Stimulated activated naive B cell treated with anti-CD40 and anti-IgM and Interleukin-4, amounts not matched to agents 10 μg/mL and 1 μg/mL and 100 μg/mL, for 72 hours (primary cell): ENCODE data around the gene DNM3.
A peak's percentile ranks its signal among the peaks of the same experiment; 100 is the strongest.

Source experiments
- ATAC-seq, 2 donors: fragments of 150-1000 bp; cut with Tn5 transposase; replicated peaks; 2 replicates each; pipeline ENCODE4 v1.10.0; 2021; ENCODE audit warnings: moderate library complexity in 1 of 2
- DNase-seq: peaks from one replicate; pipeline ENCODE4 v3.0.0; 2021
- H3K27ac Mint-ChIP-seq: one replicate; pipeline ENCODE4 v1.8.0; 2022; ENCODE audit warnings: mild to moderate bottlenecking, mixed read lengths
- H3K27me3 Mint-ChIP-seq, 2 donors: one replicate each; pipeline ENCODE4 v1.8.0; 2022; ENCODE audit warnings: mixed read lengths in 2 of 2
- H3K36me3 Mint-ChIP-seq, 2 donors: one replicate each; pipeline ENCODE4 v1.8.0; 2022; ENCODE audit warnings: mixed read lengths in 2 of 2, mild to moderate bottlenecking in 1 of 2
- H3K4me1 Mint-ChIP-seq, 2 donors: one replicate each; pipeline ENCODE4 v1.8.0; 2022; ENCODE audit warnings: mixed read lengths in 2 of 2, mild to moderate bottlenecking in 1 of 2
- H3K4me3 Mint-ChIP-seq, 2 donors: one replicate each; pipeline ENCODE4 v1.8.0; 2022; ENCODE audit warnings: mild to moderate bottlenecking in 2 of 2, mixed read lengths in 2 of 2, moderate library complexity in 1 of 2
- H3K9me3 Mint-ChIP-seq, 2 donors: one replicate each; pipeline ENCODE4 v1.8.0; 2022; ENCODE audit warnings: mixed read lengths in 2 of 2, mild to moderate bottlenecking in 1 of 2

The DNM3 gene

DNA sequence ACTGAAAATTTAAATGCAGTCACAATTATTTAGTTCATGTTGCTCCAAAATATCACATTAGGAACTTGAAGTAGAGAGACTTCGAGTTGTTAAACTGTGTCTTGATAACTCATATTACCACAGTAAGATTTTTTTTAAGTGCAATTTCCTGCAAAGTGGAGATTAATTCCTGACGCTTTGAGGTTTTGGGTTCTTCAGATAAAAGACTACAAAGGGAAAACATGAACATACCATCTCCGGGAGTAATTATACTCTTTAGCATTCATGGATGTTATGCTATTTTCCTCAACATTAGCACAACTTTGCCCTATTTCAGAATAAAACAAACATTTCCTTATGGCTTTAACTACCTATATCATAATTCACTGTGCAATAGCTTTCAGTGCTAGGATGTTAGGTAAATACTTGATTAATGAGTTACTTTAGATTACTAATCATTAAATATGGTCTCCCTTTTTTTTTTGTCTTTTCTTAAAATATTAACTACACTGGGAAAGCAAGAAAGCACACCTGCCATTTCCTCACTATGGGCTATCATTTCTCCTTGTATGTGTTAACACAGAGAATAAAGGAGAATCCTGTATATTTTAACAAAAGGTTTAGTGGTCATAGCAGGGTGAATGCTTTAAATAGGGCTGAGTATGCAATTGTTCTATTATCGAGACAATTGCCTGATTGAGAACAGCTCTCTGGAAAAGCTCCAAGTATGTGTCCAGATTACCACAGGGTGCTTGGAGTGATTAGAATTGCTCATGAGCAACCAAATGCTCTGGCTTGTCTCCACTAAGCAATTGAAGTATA, 326.7 kb downstream of the DNM3 start:
- H3K36me3 Mint-ChIP-seq: no peaks in the 10 kb centered on the region
- ATAC-seq (no peak), DNase-seq (no peak)
- H3K27ac Mint-ChIP-seq: no peak overlapping the region
- peaks cover 4 to 8% of the 10 kb centered on the region in 2 donors for H3K4me1 Mint-ChIP-seq
- no peak overlapping the region for H3K4me3 Mint-ChIP-seq
- H3K27me3 Mint-ChIP-seq: no peaks in the 10 kb centered on the region
- H3K9me3 Mint-ChIP-seq: no peaks in the 10 kb centered on the region

DNA sequence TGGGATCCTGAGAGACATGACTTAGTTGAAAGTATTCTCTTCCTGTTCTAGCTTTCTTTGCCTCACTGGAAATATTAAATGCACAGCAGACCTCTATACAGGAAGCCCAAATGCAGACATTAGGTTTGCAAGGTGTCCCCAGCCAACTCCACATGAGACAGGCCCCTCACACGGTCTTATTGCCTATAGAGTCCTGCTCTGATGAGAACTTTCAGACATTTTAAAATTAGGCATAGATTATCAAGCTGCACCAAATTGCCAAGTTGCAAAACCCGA, 327.2 kb downstream of the DNM3 start:
- Mint-ChIP-seq H3K9me3 (no peaks in the 10 kb centered on the region), H3K27me3 (no peaks in the 10 kb centered on the region), H3K27ac (no peak overlapping the region), H3K4me3 (no peak overlapping the region), H3K4me1 (peaks cover 4 to 8% of the 10 kb centered on the region in 2 donors), H3K36me3 (no peaks in the 10 kb centered on the region)
- DNase-seq: no peak
- ATAC-seq: no peak

DNA sequence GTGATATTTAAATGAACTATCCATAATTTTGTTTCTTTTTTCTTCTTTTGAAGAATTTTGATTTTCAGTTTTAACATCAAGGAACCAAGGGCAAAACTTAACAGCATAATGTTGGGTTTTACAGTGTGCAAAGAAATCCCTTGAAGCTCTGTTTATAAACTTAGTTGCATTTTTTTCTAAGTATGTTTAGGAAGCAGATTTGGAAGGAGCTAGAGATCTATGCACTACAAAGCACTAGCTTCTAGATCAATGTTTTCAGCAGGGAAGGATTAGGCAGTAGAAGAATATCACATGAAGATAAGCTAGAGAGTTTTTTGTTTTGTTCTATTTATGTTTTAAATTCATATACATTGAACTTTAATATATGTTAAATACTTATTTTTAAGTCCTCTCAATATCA, 328.5 kb downstream of the DNM3 start:
- Mint-ChIP-seq H3K27ac (no peak overlapping the region), H3K9me3 (no peaks in the 10 kb centered on the region), H3K4me1 (peaks cover 2 to 8% of the 10 kb centered on the region in 2 donors), H3K36me3 (no peaks in the 10 kb centered on the region), H3K4me3 (no peak overlapping the region), H3K27me3 (no peaks in the 10 kb centered on the region)
- no peak for DNase-seq
- ATAC-seq: no peak

DNA sequence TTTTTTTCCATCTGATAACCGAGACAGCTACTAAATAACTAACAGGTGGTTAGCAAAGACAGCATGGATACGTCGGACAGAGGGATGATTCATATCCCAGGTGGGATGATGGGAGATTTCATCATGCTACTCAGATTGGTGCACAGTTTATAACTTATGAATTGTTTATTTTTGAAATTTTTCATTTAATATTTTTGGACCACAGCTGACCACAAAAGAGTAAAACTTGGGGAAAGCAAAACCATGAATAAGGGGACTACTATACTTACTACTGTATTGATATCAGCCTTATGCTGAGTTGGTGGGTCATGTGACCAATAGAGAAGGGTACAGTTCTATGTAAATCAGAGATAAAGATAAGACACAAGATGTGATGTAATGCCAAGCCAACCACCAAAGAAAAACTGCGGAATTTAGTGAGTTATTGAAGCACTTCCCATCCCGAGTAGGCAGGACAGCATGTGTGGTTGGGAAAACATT, 331.1 kb downstream of the DNM3 start:
- Mint-ChIP-seq H3K36me3 (no peaks in the 10 kb centered on the region), H3K27me3 (no peaks in the 10 kb centered on the region), H3K4me3 (no peak overlapping the region), H3K4me1 (no peaks in the 10 kb centered on the region), H3K9me3 (no peaks in the 10 kb centered on the region), H3K27ac (no peak overlapping the region)
- DNase-seq (no peak), ATAC-seq (no peak)

DNA sequence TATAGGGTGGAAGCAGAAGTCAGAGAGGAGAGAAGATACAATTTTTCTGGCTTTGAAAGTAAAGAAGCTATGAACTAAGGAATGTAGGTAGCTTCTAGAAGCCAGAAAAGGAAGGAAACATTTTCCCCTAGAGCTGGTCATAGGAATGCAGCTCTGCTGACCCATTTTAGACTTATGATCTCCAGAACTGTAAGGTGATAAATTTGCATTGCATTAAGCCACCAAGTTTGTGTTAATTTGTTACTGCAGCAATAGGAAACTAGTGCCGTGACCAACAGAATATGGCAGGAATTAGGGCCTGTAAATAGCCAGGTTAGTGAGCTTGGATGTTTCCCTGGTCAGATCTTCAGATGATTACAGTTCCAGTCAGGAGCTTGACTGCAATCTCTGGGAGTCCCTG, 334.9 kb downstream of the DNM3 start:
- Mint-ChIP-seq H3K36me3 (no peaks in the 10 kb centered on the region), H3K9me3 (no peaks in the 10 kb centered on the region), H3K4me1 (peaks cover 2 to 8% of the 10 kb centered on the region in 2 donors), H3K27me3 (no peaks in the 10 kb centered on the region), H3K4me3 (no peak overlapping the region), H3K27ac (no peak overlapping the region)
- no peak for ATAC-seq
- no peak for DNase-seq

DNA sequence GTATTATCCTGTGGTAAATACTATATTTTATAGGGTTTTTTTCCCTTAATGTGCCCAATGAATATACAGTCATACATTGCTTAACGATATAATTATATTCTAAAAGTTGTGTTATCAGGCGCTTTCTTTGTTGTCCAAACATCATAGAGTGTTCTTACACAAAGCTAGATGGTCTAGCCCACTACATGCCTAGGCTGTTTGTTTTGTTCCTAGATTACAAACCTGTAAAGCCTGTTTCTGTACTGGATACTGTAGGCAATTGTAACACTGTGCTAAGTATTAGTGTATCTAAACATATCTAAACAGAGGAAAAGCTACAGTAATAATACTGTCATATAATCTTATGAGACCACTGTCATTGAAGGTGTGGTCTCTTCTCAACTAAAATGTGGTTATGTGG, 336.6 kb downstream of the DNM3 start:
- H3K9me3 Mint-ChIP-seq: no peaks in the 10 kb centered on the region
- H3K36me3 Mint-ChIP-seq: no peaks in the 10 kb centered on the region
- no peak for DNase-seq
- H3K4me3 Mint-ChIP-seq: no peak overlapping the region
- no peak for ATAC-seq
- H3K27me3 Mint-ChIP-seq: no peaks in the 10 kb centered on the region
- H3K4me1 Mint-ChIP-seq: peaks cover 9 to 24% of the 10 kb centered on the region in 2 donors
- no peak overlapping the region for H3K27ac Mint-ChIP-seq

DNA sequence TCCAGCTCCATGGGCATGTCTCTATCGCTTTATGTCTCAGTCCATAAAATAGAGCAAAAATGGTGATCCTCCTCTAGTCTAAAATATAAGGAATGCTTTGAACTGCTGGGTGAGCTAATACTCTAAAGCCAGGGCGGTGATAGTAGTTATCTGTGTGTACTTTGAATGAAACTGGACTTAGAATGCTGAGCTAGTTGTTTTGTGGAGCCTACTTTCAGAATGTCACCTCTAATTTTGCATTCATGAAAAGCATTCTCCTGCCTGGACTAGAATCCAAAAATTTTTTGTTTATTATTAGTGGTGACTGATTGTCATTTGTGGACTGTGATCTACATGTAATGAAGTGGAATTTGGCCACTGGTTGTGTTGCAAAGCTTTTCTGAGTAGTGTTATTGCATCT, 337.6 kb downstream of the DNM3 start:
- Mint-ChIP-seq H3K36me3 (no peaks in the 10 kb centered on the region), H3K4me1 (peaks cover 11 to 28% of the 10 kb centered on the region in 2 donors), H3K9me3 (no peaks in the 10 kb centered on the region), H3K27me3 (no peaks in the 10 kb centered on the region), H3K27ac (no peak overlapping the region), H3K4me3 (no peak overlapping the region)
- DNase-seq: no peak
- no peak for ATAC-seq

DNA sequence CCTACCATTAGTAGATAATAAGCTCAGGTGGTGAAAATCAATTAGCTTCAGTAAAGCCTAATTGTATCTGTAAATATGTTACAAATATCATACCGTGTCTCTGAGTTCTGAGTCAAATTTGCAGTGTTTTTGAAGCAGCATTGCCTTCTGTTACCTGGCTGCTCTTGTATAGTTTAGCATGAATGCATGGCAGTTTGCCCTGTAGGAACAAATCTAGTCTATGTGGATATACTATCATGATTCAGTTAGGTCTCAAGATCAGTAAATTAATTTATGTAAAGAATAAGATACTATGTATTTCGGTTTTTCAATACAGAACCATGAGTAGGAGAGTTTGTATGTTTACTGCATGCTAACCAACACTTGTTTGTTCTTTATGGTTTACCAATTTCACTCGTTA, 338.6 kb downstream of the DNM3 start:
- H3K27me3 Mint-ChIP-seq: no peaks in the 10 kb centered on the region

DNA sequence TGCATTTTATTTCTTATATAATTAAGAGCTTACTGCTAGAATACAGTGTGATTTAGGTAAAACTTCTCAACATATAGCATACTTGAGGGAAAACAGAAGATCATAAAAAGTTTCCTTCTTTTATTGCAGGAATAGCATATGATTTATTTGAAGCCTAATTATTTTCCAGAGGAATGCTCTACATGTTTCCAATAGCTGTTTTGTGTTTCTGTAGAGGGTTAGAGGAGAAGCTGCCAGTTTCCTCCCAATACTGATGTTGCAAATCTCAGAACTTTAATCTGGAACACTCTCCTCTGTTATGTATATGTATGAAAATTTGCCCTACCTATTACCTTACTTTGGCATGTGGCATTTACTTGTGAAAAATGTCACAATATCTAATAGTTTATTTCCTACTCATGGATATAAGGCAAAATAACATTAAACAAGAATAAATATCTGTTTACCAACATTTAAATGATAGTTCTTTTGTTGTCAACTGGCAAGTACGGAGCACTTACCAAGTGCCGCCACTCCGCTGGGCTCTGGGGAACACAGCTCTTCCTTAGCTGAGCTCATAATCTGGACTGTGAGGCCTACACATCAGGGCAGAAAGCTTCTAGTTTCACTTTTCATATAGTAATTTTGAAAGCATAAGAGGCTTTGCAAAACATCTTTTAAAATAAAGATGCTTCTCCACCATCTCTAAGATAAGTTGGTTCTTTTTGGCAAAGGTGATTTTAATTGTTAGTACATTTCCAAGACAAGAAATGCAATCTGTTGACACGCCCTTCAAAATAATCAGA, 339.4 kb downstream of the DNM3 start:
- H3K36me3 Mint-ChIP-seq: no peaks in the 10 kb centered on the region
- H3K4me1 Mint-ChIP-seq: peaks cover 20 to 45% of the 10 kb centered on the region in 2 donors
- no peaks in the 10 kb centered on the region for H3K9me3 Mint-ChIP-seq
- ATAC-seq (peak; percentile 76 to 85), DNase-seq (peak; percentile 17)
- H3K27ac Mint-ChIP-seq: peak overlapping the region; percentile 91
- H3K27me3 Mint-ChIP-seq: no peaks in the 10 kb centered on the region
- peak overlapping the region; percentile 83 to 84 for H3K4me3 Mint-ChIP-seq

More for the DNA sequence above, 338.6 kb downstream of the DNM3 start:
- no peak for ATAC-seq
- H3K4me3 Mint-ChIP-seq: no peak overlapping the region
- H3K4me1 Mint-ChIP-seq: peaks cover 18 to 39% of the 10 kb centered on the region in 2 donors
- no peaks in the 10 kb centered on the region for H3K9me3 Mint-ChIP-seq
- H3K36me3 Mint-ChIP-seq: no peaks in the 10 kb centered on the region
- H3K27ac Mint-ChIP-seq: no peak overlapping the region
- no peak for DNase-seq

DNA sequence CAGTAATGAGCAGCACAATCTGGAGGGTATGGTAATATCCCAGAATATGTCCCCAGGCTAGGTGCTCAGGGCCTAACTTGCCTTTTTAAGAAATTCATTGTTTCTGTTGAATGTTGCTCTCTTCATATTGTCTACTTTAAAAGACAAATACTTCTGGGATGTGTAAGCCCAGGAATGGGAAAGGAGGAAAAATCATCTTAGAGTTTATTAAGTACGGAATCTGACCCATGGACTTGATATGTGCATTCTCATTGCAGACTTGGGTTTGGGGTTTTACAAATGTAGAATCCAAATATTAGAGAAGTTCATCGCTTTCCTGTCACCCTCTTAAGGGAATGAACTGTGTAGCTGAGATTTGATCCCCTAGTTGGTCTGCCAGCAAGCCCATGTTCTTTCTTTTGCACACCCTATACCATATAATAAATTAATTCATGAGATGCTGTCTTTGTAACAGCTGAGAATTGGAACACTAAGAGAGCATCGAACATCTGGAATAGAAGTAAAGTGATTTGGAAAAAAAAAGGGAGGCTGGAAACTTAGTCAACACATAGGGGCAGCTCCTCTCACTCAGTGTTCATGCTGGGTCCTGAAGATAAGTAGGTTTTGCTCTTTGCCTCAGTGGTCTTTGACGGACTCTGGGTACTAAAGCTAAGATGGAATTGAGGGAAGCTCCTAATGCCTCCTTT, 343.4 kb downstream of the DNM3 start:
- Mint-ChIP-seq H3K36me3 (no peaks in the 10 kb centered on the region), H3K27ac (peak overlapping the region; percentile 42), H3K4me1 (peaks cover 38 to 84% of the 10 kb centered on the region in 2 donors), H3K4me3 (peak overlapping the region in 1 of 2 donors; percentile 29), H3K27me3 (no peaks in the 10 kb centered on the region), H3K9me3 (no peaks in the 10 kb centered on the region)
- DNase-seq (no peak), ATAC-seq (no peak)

DNA sequence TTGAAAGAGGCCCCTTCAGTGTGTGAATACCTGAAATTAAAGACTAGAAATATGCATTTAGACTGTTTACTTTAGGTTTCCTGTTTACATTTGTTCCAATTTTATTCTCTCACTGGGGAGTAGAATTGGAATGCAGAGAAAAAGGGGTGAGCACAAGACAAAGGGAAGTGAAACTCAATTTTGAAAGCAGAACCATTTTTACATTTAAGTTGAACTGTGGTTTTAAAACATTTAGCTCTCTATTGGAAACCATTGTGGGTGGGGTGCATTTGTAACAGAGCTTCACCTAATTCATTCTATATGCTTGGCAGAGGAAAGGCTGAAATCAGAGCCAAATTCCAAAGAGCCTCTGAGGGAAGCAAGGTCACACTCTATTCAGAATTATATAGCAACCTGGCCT, 343.9 kb downstream of the DNM3 start:
- Mint-ChIP-seq H3K4me1 (peaks cover 40 to 86% of the 10 kb centered on the region in 2 donors), H3K4me3 (peak overlapping the region in 1 of 2 donors; percentile 29), H3K27me3 (no peaks in the 10 kb centered on the region), H3K36me3 (no peaks in the 10 kb centered on the region), H3K9me3 (no peaks in the 10 kb centered on the region), H3K27ac (peak overlapping the region; percentile 42)
- ATAC-seq (peak; percentile 45 to 61), DNase-seq (no peak)

DNA sequence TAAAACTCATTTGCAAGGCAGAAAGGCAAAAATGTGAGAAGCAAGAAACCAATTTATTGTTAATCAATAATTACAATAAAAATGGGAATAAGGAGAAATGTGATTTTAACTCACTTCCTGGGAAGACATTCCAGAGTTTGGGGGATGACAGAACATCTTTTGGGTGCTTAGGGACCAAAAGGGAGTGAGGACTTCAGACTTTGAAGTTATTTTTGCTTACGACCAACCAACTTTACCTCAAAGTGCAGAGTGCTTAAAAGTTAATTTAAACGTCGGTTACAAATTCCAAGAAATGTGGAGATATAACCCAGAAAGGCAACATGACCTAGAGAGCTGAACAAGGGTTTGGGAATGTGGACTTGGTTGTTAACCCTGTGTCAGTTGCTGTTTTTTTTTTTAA, 344.7 kb downstream of the DNM3 start:
- peaks cover 40 to 81% of the 10 kb centered on the region in 2 donors for H3K4me1 Mint-ChIP-seq
- no peak overlapping the region for H3K27ac Mint-ChIP-seq
- H3K36me3 Mint-ChIP-seq: no peaks in the 10 kb centered on the region
- DNase-seq (no peak), ATAC-seq (no peak)
- H3K27me3 Mint-ChIP-seq: no peaks in the 10 kb centered on the region
- H3K9me3 Mint-ChIP-seq: no peaks in the 10 kb centered on the region
- H3K4me3 Mint-ChIP-seq: no peak overlapping the region

DNA sequence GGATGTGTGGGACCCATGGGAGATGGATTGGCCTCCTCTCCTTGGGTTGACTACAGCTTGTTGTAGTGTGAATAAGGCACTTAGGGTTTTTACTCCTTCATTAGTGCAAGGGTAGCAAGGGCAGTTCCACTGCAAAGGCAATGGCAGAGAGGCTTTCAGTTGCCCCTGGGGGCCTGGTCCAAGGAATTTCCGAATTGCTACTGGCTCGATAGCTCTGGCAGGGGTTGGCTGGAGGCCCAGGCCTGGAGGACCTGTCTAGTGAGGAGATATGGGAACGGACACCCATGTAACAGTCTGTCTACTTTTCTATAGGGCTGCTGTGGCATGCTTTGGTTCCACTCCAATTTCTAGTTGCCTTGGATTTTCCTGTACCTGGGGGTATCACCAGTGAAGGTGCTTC, 360.3 kb downstream of the DNM3 start:
- Mint-ChIP-seq H3K36me3 (peaks cover 7 to 26% of the 10 kb centered on the region in 2 donors), H3K4me1 (peaks cover 7% of the 10 kb centered on the region in 2 donors), H3K4me3 (no peak overlapping the region), H3K27me3 (no peaks in the 10 kb centered on the region), H3K27ac (no peak overlapping the region), H3K9me3 (peaks cover 21 to 25% of the 10 kb centered on the region in 2 donors)
- DNase-seq (no peak), ATAC-seq (no peak)

DNA sequence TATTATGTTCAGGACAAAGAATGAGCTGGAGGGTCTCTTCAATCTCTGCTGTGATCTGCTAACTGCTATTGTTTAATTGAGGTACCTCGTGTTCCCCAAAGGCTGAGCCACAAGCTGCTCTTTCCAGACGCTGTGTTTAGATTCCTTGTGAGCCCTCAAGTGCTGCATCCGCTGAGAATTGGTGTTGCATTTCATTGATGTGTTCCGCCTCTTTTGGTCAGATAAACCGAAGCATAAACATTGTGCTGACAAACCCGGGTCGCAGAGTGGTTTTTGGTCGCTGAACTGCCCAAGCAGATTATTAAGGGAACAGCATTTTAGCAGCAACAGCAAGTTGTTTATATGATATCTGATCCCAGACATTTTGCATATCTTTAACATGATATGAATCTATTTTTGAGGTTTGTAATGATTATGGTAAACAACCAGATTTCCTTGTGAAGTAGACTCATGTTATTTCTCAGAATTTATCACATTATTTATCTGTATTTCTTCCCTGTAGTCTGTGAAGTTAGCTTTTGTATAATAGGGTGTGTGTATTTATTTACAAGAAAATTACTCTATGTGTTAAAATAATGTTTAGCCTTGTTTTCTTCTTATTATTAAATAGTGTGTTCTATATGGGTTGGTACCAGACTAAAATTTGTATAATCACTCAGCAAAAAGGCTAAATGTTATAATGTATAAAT, 362.0 kb downstream of the DNM3 start:
- ATAC-seq (no peak), DNase-seq (no peak)
- Mint-ChIP-seq H3K4me1 (peaks cover 7 to 11% of the 10 kb centered on the region in 2 donors), H3K27me3 (no peaks in the 10 kb centered on the region), H3K4me3 (no peak overlapping the region), H3K36me3 (peaks cover 4 to 17% of the 10 kb centered on the region in 2 donors), H3K9me3 (peaks cover 14 to 15% of the 10 kb centered on the region in 2 donors), H3K27ac (no peak overlapping the region)
